HG02885 (cell line): ENCODE measurements around the gene ARHGAP30.
A peak's percentile ranks its signal among the peaks of the same experiment; 100 is the strongest.
"Not testable (repeated sequence)": the region's sequence is repeated elsewhere in the genome, so short reads cannot be mapped to it uniquely, and the experiment has no call there.

Source experiments
- ATAC-seq: cut with Tn5 transposase; IDR thresholded peaks from one replicate; pipeline ENCODE4 v1.9.1; 2021; ENCODE audit warnings: mild to moderate bottlenecking; ENCODE audit not compliant: unreplicated experiment, poor library complexity

ARHGAP30 gene

DNA sequence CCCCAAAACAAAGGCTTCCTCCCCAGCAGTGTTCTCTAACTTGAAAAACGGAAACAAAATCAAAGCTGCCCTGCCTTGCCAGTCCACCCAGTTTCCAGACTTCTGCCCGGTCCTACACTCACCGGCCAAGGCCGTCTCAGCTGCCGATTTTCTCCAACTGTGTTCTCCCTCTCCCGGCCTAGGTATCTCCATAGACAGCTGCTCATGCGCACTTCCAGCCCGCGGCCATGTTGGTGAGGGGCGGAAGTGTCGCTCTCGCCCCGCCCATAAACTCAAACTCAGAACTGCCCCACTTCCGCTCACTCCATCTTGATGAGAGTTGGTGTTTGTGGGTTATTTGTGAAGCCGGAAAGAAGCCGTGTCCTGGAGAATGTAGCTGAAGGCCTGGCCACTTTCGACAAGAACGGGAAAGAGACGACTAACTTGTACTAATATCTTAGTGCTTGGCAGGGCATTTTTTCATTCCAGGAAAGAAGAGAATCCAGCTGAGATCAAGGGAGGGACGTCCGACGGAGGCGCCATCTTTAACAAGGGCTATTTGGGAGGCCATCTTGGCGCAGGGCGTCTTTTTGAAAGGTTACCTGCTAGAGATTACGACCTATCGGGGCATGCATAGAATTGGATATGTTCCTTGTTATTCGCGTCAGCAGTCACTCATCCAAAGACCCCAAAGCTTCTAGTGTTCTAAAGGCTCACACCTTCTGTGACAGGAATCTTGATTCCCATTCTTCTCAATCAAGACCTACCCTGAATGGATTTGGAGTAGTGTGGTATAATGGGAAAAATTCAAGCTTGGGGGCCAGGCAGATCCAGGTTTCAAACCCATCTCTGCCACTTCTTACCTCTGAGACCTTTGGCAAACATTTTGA lies 23.7 kb downstream of the ARHGAP30 start, which contains the start of gene USF1:
Gene USF1 (minus strand): TSS at position 242 of the 869 bp plus-strand sequence. CDS start 2,702 bp downstream, outside the sequence.
- peak; percentile 74 for ATAC-seq

DNA sequence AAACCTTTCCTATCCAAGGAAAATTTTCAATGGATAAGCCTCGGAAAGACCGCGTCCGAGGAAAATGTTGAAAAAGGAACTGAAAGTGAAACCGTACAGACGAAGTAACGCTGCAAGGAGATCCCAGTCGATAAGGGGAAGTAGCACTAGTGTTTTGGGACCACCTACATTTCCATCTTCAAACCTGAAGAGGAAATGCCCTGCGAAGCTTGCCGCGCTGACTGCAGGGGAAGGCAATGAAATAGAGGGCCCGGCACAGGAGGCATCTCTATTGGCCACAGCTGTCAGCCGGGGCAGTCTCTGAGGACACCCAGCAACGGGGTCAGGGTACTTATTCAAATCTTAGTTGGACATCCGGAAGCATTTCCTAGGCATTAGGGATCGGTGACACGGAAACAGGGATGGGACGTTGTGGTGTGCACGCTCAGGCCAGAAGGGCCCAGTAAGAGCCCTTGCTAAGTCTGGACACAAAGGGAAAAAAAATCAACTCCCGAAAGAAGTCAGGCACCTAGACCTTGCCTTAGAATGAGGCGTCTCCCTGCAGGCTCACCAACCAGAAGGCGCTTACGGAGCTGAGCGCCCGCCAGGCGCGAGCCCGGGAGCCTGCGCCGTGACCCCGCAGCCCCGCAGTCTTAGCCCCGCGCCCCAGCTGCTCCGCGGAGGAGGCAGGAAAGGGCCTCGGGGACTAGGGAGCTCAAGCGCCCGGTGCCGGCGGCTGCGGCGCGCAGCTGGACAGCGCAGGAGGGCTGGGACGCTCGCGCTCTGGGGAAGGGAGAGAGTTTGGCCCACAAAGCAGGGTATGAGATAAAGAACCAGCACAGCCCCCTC lies 24.6 kb downstream of the ARHGAP30 start:
- peak; percentile 34 for ATAC-seq

DNA sequence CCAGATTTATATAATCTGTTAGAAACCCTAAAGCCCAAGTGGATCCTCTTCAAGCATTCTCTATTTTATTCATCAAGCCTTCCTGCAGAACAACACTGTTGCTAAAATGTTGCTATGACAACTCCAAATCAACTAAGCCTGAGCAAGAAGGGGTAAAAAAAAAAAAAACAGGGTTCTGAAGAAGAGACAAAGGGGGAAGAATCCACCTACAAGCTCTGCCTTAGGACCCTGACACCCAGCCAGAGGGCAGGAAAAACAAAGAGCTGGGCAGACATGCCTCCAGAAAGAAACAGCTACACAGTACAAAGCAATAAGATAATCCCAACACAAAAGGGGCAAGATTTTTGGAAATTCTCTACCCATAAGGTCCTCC lies 25.2 kb downstream of the ARHGAP30 start:
- ATAC-seq: no peak

- ATAC-seq: no peak
Observed at GRCh38 chr1:161039546-161039945, 30.1 kb downstream of the ARHGAP30 start.

GRCh38 chr1:161039154-161039545 lies 30.5 kb downstream of the ARHGAP30 start:
- no peak for ATAC-seq

DNA sequence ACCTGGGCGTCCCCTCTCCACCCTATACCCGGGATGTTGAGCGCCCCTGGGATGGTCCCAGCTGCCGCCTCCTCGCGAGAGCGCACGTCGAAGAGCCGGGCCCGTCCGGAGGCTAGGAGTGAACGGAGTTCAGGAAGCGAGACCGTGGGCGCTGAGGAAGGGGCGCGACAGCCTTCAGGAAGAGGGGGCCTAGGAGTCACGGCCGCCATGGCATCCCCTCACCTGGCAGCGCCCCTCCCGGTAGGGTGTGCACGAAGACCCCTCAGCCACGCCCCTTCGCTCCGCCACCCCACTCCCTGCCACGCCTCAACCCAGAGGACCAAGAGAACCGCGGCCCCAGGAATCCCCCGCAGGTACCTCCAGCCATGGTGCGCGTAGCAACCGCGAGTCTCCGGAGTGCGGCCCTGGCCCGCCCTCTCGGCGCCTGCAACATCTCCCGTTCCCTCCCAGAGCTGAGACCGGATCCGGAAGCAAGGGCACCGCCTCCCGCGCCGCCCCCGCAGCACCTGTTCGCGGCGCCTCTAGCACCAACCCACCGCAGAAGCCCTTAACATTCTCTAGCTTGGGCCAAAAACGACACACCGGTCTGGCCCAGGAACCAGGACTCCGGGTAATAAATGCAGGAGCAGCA lies 31.1 kb downstream of the ARHGAP30 start, which contains the start of gene TSTD1:
Gene TSTD1 (minus strand): TSS at position 442 of the 631 bp plus-strand sequence. CDS start 75 bp downstream, at position 367.
- peak; percentile 89 for ATAC-seq

DNA sequence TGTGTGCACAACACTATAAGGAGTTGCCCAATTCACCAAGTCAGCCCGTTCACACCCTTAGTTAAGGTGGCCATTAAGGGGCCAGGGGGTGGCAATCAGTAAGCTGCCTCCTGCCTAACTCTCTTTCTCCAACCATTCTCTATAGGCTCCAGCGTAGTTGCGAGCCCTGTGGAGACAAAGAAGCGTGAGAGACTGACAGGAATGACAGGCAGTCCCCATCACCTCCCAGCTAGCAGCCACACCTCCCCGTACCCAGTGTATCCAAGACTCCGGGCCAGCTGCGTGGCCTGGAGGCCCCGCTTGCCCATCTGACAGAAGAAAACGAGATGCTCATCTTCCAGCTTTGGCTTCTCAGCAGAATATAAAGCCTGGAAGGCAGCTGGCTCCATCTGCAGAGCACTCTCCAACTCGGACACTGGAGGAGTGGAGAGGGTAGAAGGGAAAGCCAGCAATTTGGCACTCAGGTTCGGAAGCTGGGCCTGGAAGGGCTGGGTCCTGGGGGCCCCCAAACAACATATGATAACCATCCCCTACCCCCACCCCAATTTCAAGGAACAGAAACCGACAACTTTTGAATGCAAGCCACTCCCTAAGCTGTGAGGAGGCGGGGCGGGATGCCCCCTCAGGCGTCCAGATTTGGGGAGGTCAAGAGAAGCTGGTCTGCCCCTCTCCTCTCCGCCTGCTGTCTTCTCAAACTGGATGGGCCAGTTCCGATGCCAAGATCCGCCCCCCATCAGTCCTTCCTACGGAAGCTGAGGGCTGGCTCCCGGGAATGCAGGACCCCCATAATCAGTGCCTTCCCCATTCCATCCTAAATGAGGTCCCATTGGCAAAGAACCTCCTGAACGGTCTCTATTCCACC lies 31.8 kb downstream of the ARHGAP30 start:
- ATAC-seq: no peak

GRCh38 chr1:161033751-161034150 lies 35.9 kb downstream of the ARHGAP30 start:
- no peak for ATAC-seq

DNA sequence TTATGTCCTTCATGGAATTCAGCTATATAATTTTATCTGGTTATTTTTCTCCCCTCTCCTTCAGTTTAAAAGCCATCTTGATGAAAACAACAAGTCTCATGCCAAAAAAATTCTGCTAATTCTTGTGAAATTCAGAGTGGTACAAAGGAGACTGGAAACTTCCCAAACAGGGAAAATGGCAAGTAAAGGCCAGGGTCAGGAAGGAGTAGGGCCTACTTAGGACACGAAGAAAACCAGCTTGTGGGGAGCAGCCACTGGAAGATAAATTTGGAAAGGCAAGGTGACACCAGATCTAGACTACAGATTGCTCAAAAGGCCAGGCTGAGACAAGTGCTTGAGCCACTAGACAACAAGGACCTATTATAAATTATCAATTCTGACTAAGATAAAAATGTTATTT lies 37.3 kb downstream of the ARHGAP30 start:
- ATAC-seq: no peak

DNA sequence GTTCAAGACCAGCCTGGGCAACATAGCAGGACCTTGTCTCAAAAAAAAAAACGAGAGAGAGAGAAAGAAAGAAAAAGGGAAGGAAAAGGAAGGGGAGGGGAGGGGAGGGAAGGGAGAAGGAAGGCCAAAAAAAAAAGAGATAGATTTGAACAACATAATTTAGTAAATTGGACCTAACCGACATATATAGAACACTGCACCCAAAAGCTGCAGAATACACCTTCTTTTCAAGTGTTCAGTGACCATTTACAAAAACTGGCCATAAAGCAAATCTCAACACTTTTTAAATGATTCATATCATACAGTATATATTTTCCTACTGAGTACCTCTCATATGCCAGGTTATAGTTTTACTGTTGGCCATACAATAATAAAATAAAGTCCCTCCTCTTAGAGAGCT lies 37.8 kb downstream of the ARHGAP30 start:
- no peak for ATAC-seq

DNA sequence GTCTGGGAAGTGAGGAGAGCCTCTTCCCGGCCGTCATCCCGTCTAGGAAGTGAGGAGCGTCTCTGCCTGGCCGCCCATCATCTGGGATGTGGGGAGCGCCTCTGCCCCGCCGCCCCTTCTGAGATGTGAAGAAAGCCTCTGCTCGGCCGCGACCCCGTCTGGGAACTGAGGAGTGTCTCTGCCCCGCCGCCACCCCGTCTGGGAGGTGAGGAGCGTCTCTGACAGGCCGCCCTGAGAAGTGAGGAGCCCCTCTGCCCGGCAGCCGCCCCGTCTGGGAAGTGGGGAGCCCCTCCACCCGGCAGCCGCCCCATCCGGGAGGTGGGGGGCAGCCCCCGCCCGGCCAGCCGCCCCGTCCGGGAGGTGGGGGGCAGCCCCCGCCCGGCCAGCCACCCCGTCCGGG lies 40.2 kb downstream of the ARHGAP30 start:
- not testable (repeated sequence) for ATAC-seq

- ATAC-seq: not testable (repeated sequence)
Observed at GRCh38 chr1:161026954-161027353, 42.7 kb downstream of the ARHGAP30 start.

GRCh38 chr1:161022432-161022831 lies 47.3 kb downstream of the ARHGAP30 start:
- ATAC-seq: not testable (repeated sequence)

- no peak for ATAC-seq
Observed at GRCh38 chr1:161021970-161022353, 47.7 kb downstream of the ARHGAP30 start.

GRCh38 chr1:161021165-161021969 lies 48.3 kb downstream of the ARHGAP30 start:
- ATAC-seq: peak; percentile 90

DNA sequence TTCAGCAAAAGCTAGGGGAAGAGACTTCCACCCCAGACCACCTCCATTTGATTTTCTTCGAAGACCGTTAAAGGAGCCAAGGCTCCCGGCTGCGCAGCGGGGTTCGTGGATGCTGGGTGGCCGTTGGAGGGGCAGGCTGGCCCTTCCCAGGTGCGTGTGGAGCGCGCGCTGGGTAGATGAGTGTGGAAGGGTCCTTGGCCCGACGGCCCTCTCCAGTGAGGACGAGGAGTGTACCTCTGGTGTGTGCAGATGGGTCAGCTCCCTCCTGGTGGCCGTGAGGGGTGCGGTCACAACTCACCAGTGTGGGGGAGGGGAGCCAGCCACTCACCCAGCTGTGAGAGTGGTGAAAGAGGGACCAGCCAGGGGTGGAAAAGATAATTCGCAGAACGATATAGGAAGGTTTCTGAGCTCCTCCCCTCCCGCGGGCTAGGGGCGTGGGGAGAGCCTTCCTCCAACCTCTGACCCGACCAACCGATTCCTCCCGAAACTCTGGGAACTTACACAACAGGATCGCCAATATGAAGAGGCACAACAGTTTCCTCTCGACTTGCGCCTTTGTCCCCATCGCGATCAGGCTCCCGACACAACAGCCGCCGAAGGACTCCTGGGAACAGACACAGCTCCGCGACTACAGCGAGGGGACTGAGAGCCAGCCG lies 49.1 kb downstream of the ARHGAP30 start, which contains the start of gene F11R:
Gene F11R (minus strand): TSS at position 644 of the 656 bp plus-strand sequence. CDS start 79 bp downstream, at position 565.
- ATAC-seq: peak; percentile 37

DNA sequence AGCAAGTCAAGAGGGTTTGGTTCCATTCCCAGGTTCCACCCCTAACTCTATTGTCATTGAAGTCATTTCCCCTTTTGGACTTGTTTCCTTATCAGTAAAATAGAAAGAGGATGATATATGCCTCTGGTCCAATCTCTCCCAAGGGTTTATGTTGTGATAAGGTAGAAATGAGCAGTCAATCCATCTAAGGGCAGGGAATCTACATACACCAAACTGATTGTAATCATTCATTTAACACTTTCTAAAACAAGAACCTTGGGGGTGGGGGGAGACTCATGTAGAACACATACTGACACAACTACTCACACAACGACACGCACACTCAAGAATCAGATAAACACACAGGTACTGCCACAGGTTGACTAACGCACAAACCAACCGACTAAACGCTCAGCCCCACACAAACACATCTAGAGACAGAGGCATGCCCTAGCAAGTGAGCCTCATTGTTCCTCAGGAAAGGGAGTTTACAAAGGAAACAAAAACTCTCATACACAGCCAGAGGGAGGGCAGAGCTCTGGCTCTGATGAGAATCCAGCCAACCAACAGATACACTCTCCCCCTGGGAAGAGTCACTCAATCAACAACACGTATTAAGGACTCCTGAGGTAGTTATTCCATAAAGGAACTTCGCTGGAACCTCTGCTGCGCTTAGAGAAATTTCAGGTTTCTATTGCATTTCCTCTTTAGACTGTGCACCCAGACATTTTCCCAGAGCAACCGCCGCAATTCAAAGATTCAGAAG lies 49.8 kb downstream of the ARHGAP30 start:
- no peak for ATAC-seq
